Measurements from ENCODE around the gene FLYWCH1.
"Not testable (repeated sequence)": the region's sequence is repeated elsewhere in the genome, so short reads cannot be mapped to it uniquely, and the experiment has no call there.

The FLYWCH1 gene

DNA sequence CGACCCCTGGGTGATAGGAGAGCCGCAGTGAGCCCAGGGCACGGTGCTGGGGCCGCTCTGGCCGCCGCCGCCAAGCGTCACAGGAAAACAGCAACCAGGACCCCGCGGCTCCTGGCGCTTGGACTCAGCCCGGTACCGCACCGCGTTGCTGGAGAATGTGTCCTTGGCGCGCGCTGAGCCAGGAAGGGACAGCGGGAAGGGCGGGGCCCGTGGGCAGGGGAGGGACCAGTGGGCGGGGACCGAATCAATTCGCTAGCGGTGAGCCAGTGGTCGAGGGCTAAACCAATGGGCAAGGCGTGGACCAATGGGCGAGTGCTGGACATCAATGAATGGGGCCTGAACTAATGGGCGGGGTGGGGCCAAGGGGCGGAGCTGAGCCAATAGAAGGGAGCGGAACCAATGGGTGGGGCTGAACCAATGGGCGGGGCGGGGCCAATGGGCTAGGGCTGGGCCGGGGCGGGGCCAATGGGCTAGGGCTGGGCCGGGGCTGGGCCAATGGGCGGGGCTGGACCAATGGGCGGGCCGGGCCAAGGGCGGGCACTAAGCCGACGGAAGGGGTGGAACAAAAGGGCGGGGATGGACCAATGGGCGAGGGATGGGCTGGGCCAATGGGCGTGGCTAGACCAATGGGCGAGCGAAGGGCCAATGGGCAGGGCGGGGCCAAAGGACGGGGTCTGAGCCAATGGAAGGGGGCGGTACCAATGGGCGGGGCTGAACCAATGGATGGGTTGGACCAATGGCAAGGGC lies 6.3 kb upstream of the FLYWCH1 start:
- in situ Hi-C loops (cut with MboI; ENCODE audit: low sequenced_read_pairs, unreplicated experiment) = no loop called here
- TF ChIP-seq, protein P1, sequence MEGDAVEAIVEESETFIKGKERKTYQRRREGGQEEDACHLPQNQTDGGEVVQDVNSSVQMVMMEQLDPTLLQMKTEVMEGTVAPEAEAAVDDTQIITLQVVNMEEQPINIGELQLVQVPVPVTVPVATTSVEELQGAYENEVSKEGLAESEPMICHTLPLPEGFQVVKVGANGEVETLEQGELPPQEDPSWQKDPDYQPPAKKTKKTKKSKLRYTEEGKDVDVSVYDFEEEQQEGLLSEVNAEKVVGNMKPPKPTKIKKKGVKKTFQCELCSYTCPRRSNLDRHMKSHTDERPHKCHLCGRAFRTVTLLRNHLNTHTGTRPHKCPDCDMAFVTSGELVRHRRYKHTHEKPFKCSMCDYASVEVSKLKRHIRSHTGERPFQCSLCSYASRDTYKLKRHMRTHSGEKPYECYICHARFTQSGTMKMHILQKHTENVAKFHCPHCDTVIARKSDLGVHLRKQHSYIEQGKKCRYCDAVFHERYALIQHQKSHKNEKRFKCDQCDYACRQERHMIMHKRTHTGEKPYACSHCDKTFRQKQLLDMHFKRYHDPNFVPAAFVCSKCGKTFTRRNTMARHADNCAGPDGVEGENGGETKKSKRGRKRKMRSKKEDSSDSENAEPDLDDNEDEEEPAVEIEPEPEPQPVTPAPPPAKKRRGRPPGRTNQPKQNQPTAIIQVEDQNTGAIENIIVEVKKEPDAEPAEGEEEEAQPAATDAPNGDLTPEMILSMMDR (IDR thresholded peaks at IDR 0.05; ENCODE audit: borderline replicate concordance, control extremely low read depth, extremely low read depth, insufficient read depth, missing control alignments) = no peak

DNA sequence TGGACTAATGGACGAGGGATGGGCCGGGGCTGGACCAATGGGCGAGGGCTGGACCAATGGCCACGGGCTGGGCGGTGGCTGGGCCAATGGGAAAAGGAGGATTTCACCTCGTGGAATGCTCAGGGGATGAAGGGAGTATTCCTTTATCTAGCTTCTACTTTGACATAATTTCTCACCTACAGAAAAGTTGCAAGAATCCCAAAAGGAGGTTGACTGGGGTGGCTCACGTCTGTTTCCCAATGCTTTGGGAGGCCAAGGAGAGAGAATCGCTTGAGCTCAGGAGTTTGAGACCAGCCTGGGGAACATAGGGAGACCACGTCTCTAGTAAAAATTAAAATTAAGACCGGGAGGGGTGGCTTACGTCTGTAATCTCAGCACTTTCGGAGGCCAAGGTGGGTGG lies 5.7 kb upstream of the FLYWCH1 start:
- TF ChIP-seq, protein P1 (IDR thresholded peaks at IDR 0.05; ENCODE audit: borderline replicate concordance, control extremely low read depth, extremely low read depth, insufficient read depth, missing control alignments) = no peak
- in situ Hi-C loops (cut with MboI; ENCODE audit: low sequenced_read_pairs, unreplicated experiment) = no loop called here
- no peak for DNase-seq (ENCODE audit: low spot score)

More for the DNA sequence above, 6.3 kb upstream of the FLYWCH1 start:
- peak; percentile 100 for DNase-seq (ENCODE audit: low spot score)

DNA sequence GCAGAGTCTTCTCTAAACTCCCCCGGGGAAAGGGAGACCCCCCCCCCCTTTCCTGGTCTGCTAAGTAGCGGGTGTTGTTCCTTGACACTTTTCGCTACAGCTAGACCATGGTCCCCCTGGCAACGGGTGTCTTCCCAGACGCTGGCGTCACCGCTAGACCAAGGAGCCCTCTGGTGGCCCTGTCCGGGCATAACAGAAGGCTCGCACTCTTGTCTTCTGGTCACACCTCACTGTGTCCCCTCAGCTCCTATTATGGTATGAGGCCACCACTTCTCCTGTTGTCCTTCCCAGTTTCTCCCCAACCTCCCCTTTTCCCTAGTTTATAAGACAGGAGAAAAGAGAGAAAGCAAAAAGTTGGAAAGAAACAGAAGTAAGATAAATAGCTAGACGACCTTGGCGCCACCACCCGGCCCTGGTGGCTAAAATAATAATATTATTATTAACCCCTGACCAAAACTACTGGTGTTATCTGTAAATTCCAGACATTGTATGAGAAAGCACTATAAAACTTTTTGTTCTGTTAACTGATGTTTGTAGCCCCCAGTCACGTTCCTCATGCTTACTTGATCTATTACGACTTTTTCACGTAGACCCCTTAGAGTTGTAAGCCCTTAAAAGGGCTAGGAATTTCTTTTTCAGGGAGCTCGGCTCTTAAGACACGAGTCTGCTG lies 4.5 kb upstream of the FLYWCH1 start:
- TF ChIP-seq, protein P1 (IDR thresholded peaks at IDR 0.05; ENCODE audit: borderline replicate concordance, control extremely low read depth, extremely low read depth, insufficient read depth, missing control alignments) = peak; percentile 52
- DNase-seq (ENCODE audit: low spot score); in situ Hi-C loops (cut with MboI; ENCODE audit: low sequenced_read_pairs, unreplicated experiment): not testable (repeated sequence)

DNA sequence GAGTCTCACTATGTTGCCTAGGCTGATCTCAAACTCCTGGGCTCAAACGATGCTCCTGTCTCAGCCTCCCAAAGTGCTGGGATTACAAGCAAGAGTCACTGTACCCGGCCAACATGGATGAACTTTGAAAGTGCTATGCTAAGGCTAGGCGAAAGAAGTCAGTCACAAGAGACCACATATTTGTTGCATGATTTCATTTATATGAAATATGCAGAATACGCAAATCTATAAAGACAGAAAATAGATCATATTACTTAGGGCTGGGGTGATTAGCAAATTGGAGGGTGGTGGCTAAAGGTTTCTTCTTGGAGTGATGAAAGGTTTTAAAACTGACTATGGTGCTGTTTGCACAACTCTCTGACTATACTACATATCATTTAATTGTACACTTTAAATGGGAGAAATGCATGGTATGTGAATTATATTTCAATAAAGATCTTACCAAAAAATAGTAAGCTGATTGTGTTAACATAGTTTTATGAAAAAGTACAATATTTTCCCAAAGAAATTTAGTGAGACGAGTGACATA lies 1.2 kb upstream of the FLYWCH1 start:
- in situ Hi-C loops (cut with MboI; ENCODE audit: low sequenced_read_pairs, unreplicated experiment) = no loop called here
- no peak for DNase-seq (ENCODE audit: low spot score)
- TF ChIP-seq, protein P1 (IDR thresholded peaks at IDR 0.05; ENCODE audit: borderline replicate concordance, control extremely low read depth, extremely low read depth, insufficient read depth, missing control alignments) = no peak

DNA sequence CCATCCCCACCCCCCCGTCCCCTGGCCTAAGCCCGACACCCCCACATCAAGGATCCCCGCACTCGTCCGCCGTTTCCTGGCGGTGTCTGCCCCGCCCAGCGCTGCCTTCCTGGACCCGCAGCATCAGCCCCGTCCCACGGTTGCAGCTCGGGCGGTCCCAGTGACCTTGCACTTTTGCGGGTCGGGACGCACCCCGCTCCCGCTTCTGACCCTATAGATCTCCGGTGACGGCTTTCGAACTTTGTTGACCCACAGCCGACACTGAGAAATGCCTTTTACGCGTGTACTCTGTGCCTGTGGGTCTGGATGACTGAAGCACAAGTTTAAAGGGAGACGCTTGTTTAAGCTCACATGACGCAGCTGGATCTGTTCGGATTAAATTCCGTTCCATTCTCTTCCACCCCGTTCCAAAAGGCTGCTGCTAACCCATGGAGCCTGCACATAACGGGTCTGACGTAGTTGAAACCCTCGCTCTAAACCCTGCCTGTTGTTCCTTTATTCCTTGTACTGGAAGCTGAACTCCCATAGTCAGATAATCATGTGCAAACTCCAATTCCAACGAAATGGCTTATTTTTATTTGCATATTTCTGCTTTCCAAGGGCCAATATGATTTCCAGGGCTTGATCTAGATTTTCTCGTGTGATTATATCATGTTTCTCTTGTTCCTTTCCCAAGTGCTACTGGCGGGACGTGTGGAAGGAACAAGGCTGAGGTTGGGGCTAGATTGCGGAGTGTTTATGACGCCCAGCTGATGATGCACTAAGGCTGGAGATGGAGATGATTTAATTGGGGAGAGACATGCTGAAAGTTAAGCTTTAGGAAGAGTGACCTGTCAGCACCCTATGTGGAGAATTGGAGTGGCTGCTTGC lies 834 bp downstream of the FLYWCH1 start:
- TF ChIP-seq, protein P1 (IDR thresholded peaks at IDR 0.05; ENCODE audit: borderline replicate concordance, control extremely low read depth, extremely low read depth, insufficient read depth, missing control alignments) = no peak
- no peak for DNase-seq (ENCODE audit: low spot score)
- in situ Hi-C loops (cut with MboI; ENCODE audit: low sequenced_read_pairs, unreplicated experiment) = no loop called here

DNA sequence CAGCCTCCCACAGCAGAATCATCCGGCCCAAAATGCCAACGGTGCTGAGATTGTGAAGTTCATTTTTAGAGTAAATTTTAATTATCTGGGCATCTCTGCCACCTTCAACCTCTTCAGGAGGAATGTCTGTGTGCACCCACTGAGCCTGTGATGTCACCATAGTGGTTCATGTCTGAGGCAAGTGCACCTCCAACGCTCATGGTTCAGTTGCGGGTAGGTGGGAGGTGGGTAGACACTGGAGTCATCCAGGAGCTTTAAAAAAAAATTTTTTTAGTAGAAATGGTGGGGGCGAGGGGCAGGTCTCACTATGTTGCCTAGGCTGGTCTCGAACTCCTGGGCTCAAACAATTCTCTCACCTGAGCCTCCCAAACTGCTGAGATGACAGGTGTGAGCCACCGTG lies 1.9 kb downstream of the FLYWCH1 start:
- TF ChIP-seq, protein P1 (IDR thresholded peaks at IDR 0.05; ENCODE audit: borderline replicate concordance, control extremely low read depth, extremely low read depth, insufficient read depth, missing control alignments) = no peak
- DNase-seq (ENCODE audit: low spot score) = no peak
- in situ Hi-C loops (cut with MboI; ENCODE audit: low sequenced_read_pairs, unreplicated experiment) = no loop called here
